GM04503 (cell line): ENCODE results near the gene BPIFA3.
"Not testable (repeated sequence)": the region's sequence is repeated elsewhere in the genome, so short reads cannot be mapped to it uniquely, and the experiment has no call there.

Experiments used
- DNase-seq: peaks from one replicate; pipeline ENCODE4 v3.0.0-alpha.2; 2012; ENCODE audit warnings: low read depth

Gene BPIFA3

GRCh38 chr20:33217052-33217451 is at the start of gene BPIFA3:
TSS of gene BPIFA3 (plus strand) at chr20:33217352. CDS start at chr20:33217537, 185 bp downstream.
- DNase-seq, result no peak

- no peak for DNase-seq
Observed at GRCh38 chr20:33167859-33168258, 49.3 kb upstream of the BPIFA3 start, which contains the start of gene BPIFA2. TSS of gene BPIFA2 (plus strand) at chr20:33168159. CDS start at chr20:33169146, 987 bp downstream.

- DNase-seq, result no peak
Observed at GRCh38 chr20:33169176-33169794, 47.9 kb upstream of the BPIFA3 start.

- DNase-seq, result no peak
Observed at GRCh38 chr20:33172781-33173180, 44.4 kb upstream of the BPIFA3 start.

GRCh38 chr20:33175123-33175522 is 42.0 kb upstream of the BPIFA3 start:
- DNase-seq, result no peak

GRCh38 chr20:33176101-33176500 is 41.1 kb upstream of the BPIFA3 start:
- DNase-seq, result no peak

GRCh38 chr20:33177866-33178265 is 39.3 kb upstream of the BPIFA3 start:
- no peak for DNase-seq

- DNase-seq, result no peak
Observed at GRCh38 chr20:33178726-33179125, 38.4 kb upstream of the BPIFA3 start.

- DNase-seq, result no peak
Observed at GRCh38 chr20:33180169-33180568, 37.0 kb upstream of the BPIFA3 start.

- no peak for DNase-seq
Observed at GRCh38 chr20:33181482-33182093, 35.6 kb upstream of the BPIFA3 start.

GRCh38 chr20:33183312-33183711 is 33.8 kb upstream of the BPIFA3 start:
- no peak for DNase-seq

- DNase-seq, result not testable (repeated sequence)
Observed at GRCh38 chr20:33185031-33185590, 32.0 kb upstream of the BPIFA3 start.

- DNase-seq, result no peak
Observed at GRCh38 chr20:33187491-33187890, 29.7 kb upstream of the BPIFA3 start.

GRCh38 chr20:33188421-33188820 is 28.7 kb upstream of the BPIFA3 start:
- DNase-seq, result no peak

GRCh38 chr20:33191484-33191883 is 25.7 kb upstream of the BPIFA3 start:
- DNase-seq, result no peak

GRCh38 chr20:33191955-33192354 is 25.2 kb upstream of the BPIFA3 start:
- no peak for DNase-seq

GRCh38 chr20:33192912-33193501 is 24.1 kb upstream of the BPIFA3 start:
- DNase-seq, result no peak

GRCh38 chr20:33199026-33199425 is 18.1 kb upstream of the BPIFA3 start:
- DNase-seq, result no peak

GRCh38 chr20:33202451-33202850 is 14.7 kb upstream of the BPIFA3 start:
- DNase-seq, result no peak

- DNase-seq, result no peak
Observed at GRCh38 chr20:33203444-33203843, 13.7 kb upstream of the BPIFA3 start.

GRCh38 chr20:33209789-33210188 is 7.4 kb upstream of the BPIFA3 start:
- DNase-seq, result no peak

- DNase-seq, result no peak
Observed at GRCh38 chr20:33210371-33210770, 6.8 kb upstream of the BPIFA3 start.

GRCh38 chr20:33211817-33212424 is 5.2 kb upstream of the BPIFA3 start:
- DNase-seq, result no peak
